Glomerular visceral epithelial cell (primary cell): ENCODE data around the gene ADCY3.

Experiments used
- DNase-seq: peaks from one replicate; pipeline ENCODE4 v3.0.0-alpha.2; 2016; ENCODE audit errors: extremely low spot score

ADCY3 gene

GRCh38 chr2:24875272-24875671 lies 44.8 kb downstream of the ADCY3 start:
- no peak for DNase-seq

DNA sequence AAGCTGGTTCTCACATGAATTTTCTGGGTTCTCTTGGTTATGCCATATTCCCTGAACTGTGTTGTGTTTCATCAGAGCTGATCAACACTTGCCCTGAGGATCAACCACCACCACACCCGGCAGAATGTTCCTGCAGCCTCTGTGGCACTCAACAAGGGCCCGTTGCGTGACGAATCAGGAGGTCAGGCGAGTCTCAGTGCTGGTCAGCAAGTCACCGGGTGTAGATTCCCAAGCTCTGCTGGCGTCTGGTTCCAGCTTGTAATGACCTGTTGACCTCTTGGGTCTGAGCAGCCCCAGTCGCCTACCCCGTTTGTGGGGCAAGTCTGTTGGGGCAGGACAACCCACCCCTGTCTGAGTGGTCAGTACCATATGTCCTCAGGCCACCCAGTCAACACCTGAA lies 46.0 kb downstream of the ADCY3 start:
- DNase-seq: no peak

DNA sequence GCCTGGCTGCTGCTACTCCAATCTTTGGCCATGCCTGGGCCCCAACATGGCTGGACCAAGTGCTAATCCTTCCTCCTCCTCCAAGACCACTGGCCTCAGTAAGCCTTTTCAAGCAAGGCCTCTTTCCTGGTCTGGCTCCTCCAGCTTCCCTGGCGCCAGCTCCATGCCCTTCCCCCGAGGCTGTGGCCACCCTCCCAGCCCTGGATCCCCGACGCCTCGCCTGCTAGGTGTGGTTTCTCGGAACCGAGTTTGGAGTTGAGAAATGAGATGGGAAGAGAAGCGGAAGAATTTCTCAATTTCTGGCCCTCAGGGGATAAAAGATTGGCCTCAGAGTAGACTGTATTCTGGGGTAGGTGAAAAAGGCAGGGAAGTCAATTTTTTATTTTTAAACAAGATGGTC lies 46.4 kb downstream of the ADCY3 start:
- no peak for DNase-seq

GRCh38 chr2:24872344-24873115 lies 47.5 kb downstream of the ADCY3 start:
- no peak for DNase-seq

GRCh38 chr2:24871852-24872333 lies 48.1 kb downstream of the ADCY3 start:
- no peak for DNase-seq

DNA sequence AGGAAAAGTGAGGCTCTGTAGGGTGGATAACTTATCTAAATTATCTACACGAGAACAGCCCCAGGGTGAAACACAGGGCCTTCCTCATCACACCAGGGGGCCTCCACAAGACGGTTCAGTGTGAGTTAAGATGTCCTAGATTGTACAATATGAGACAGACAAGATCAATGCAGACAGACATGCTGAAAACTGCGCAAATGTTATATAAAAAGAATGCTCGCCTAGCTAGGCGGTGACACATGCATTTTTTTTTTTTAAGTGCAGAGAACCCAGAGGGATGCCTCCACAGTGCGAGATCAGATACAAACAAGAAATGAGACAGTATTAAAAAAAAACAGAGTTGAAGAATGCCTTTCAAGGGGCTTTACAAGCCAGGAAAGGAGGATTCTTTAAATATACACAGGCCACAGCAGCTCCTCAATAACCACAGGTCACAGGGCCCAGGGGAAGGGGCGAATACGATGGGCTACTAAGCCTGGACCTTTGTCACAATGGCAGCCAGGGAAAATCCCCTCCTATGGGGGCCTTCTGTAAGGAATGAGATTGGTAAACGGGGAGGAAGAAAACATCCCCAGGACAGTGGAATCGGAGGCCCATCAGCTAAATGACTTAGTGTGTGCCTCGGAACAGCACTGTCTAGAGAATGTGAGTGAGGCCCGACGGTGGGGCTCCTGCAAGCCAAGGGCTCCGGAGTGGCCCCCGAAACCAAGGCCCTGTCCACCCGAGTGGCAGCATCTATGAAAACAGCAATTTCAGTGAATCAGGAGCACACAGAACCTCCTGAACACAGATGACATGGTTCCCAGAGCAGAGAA lies 48.9 kb downstream of the ADCY3 start:
- no peak for DNase-seq

DNA sequence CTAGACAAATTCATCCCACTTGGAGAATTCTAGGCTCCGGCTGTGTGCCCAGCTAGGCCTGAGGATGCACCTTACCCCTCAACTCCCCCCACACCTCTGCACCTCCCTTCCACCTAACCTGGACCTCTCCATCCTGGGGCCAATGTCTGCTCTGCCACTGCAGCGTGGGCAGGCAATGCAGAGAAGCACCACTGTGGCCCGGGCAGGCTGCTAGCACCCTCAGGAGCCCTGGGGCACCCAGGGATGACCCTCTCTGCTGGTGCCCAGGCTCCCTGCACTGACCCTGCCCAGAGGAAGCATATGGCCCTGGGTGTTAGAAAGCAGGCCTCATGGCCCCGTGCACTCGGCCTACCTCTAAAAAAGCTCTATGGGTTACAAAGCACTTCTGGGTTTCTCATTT lies 49.6 kb downstream of the ADCY3 start:
- DNase-seq: no peak

DNA sequence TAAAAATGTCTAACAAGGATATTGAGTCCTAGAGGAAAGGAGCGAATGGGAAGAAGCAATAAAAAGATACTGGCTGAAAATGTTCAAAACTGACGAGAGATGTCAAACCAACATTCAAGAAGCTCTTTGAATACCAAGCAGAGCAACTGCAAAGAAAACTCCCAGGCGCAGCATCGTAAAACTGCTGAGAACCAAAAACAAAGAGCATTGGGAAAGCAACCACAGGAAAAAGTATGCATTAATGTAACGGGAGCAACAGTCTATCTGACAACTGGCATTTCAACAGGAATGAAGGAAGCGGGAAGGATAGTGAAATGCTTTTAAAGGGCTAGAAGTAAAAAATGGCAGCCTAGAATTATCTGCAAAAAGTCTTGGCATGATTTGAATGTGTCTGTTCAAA lies 53.1 kb downstream of the ADCY3 start:
- DNase-seq: no peak

DNA sequence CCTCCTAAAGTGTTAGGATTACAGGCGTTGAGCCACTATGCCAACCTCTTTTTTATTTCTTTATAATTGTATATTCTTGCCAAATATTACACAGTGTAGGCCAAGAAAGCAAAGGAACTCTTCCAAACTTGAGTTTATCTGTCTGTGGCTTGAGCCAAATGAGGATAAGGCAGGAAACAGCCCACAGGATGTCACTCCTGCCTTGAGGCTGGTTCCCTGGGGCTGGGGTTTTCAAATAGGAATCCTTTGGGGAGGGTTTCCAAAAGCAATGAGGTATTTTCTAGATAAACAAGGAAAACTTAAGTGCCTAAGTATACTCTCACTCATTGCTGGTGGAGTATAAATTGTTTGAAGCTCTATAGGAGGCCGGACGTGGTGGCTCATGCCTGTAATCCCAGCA lies 56.4 kb downstream of the ADCY3 start:
- no peak for DNase-seq

DNA sequence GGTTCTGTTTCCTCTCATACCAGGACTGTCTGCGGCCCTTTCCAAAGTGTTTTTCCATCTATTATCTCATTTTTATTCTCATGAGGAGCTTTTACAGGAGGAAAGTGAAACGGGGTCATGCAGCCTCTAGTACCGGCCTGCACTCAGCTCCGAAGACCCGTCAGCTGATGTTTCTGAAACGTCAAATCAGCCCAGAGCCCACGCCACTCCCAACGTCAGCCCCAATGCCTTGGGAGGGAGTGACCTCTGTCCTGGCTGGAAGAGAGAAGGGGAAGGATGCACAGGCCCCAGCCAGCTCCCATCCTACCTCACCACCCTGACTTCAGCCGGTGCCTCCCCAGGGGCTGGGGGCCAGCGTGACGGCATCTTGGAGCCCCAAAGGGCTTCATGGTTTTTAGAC lies 58.5 kb downstream of the ADCY3 start:
- no peak for DNase-seq

GRCh38 chr2:24860631-24861030 lies 59.4 kb downstream of the ADCY3 start:
- DNase-seq: no peak

- no peak for DNase-seq
Observed at GRCh38 chr2:24859968-24860600, 60.0 kb downstream of the ADCY3 start.

GRCh38 chr2:24858996-24859395 lies 61.0 kb downstream of the ADCY3 start:
- DNase-seq: no peak

DNA sequence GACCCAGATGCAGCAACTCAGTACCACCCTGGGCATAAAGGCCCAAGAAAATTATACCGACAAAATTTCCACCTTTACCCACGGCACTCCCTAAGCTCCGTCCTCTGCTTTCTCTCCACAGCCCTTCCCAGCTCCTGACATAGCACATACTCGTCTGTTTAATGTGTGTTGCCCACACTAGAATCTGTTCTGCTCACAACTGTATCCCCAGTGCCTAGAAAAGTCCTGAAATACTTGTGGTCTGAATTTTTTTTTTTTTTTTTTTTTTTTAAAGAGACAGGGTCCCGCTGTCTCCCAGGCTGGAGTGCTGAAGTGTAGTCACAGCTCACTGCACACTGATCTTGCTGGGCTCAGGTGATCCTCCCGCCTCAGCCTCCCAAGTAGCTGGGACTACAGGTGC lies 62.3 kb downstream of the ADCY3 start:
- no peak for DNase-seq

GRCh38 chr2:24856791-24857211 lies 63.2 kb downstream of the ADCY3 start:
- DNase-seq: no peak

DNA sequence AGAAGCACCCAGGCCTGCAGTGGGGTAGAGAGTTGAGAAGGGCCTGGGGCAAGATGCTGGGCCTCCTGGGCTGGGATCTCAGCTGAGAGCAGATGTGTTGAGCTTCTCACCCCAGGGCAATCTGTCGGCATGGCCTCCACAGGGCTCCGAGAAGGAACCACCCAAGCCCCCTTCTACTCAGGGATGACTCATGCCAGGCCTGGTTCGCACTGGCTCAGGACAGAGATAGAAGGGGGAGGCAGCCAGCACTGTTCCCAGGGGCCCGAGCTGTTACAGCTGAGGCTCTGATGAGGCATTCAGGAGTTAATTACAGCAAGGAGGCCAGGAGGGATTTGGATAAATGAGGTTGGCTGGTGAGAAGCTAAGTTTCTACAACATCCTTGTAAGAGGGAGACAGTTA lies 64.3 kb downstream of the ADCY3 start:
- DNase-seq: no peak

GRCh38 chr2:24855022-24855622 lies 64.9 kb downstream of the ADCY3 start:
- DNase-seq: no peak

DNA sequence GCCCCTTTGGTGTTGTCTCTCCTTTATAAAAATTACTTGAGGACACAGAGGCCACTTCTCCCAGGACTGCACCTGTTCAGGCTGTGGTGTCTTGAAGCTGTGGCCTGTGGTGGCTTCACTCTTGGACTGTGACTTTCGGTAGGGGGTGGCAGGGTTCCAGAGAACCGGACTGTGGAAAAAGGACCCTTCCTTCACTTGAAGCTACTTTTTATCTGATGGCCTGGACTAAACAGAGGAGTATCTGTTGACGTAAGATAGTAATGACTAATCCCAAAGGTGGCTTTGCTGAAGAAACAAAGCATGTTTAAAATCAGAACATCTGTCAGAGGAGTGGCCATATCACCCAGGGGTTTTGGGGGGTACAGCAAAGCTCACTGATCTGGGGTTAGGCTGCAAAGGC lies 66.0 kb downstream of the ADCY3 start:
- no peak for DNase-seq

DNA sequence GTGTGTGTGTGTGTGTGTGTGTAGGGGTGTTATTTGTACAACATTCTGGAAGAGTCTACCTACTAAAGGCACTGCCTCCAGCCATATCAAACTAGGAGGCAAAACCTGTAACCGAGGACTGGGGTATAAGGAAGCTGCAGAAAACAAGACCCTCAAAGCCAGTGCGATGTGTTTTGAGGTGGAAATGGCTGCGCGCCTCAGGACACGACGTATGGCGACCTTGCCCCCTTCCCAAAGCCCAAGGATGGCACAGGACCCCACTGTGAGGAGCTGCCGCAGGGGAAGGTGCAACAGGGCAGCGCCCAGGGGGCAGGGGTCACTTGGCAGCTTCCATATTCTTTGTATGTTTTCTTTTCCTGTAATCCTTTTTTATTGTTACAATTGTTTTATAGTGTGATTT lies 67.0 kb downstream of the ADCY3 start:
- DNase-seq: no peak

- DNase-seq: no peak
Observed at GRCh38 chr2:24852431-24853020, 67.5 kb downstream of the ADCY3 start.

GRCh38 chr2:24852026-24852425 lies 68.0 kb downstream of the ADCY3 start:
- no peak for DNase-seq

GRCh38 chr2:24850944-24851343 lies 69.1 kb downstream of the ADCY3 start:
- DNase-seq: no peak
